ENCODE data around the gene APOLD1. TPM values are rescaled to one million over a fixed set of nuclear protein-coding genes. Genes with fewer than 3 reads are reported as not detected.

APOLD1 gene
- polyA plus RNA-seq, 3 donors from 2014 or later = 0.34 TPM; not detected in 2

Other genes starting within 250 kb of the APOLD1 start
- under 1 TPM in 2 of 3 donors, not detected in 1; 0.57 to 0.78 TPM for gene DUSP16, start 222.8 kb upstream of the APOLD1 start, polyA plus RNA-seq
- 10 to 100 TPM; 14.6 to 23.3 (median 21.4) TPM for gene CREBL2, start 173.8 kb upstream of the APOLD1 start, polyA plus RNA-seq
- under 1 TPM in 2 of 3 donors, not detected in 1; 0.37 to 0.65 TPM for gene GPR19, start 89.5 kb upstream of the APOLD1 start, polyA plus RNA-seq
- gene CDKN1B, start 68.3 kb upstream of the APOLD1 start, polyA plus RNA-seq = 10 to 100 TPM in 2 of 3 donors, 1 to 10 TPM in 1; 4.4 to 17.6 (median 17.4) TPM
- 10 to 100 TPM; 39.3 to 62.7 (median 51.1) TPM for gene DDX47, start 27.7 kb downstream of the APOLD1 start, polyA plus RNA-seq
- gene GPRC5A, start 105.9 kb downstream of the APOLD1 start, polyA plus RNA-seq = not detected
- gene GPRC5D, start 166.5 kb downstream of the APOLD1 start, polyA plus RNA-seq = under 1 TPM in 1 of 3 donors, not detected in 2; 0.52 TPM
- 10 to 100 TPM; 21.8 to 24.6 (median 24.3) TPM for gene HEBP1, start 214.6 kb downstream of the APOLD1 start, polyA plus RNA-seq

Data from immature natural killer cell (primary cell).